GM21825 (cell line): Measurements from ENCODE around the gene NXNL1.
"Not testable (repeated sequence)": the region's sequence is repeated elsewhere in the genome, so short reads cannot be mapped to it uniquely, and the experiment has no call there.

Experiments
- ATAC-seq: cut with Tn5 transposase; IDR thresholded peaks from one replicate; pipeline ENCODE4 v1.9.1; 2021; ENCODE audit warnings: mild to moderate bottlenecking, moderate library complexity; ENCODE audit not compliant: unreplicated experiment

The NXNL1 gene

GRCh38 chr19:17460372-17461230, at the start of gene NXNL1:
Gene NXNL1 (minus strand): TSS chr19:17460926. CDS start chr19:17460869, 57 bp downstream.
- no peak for ATAC-seq

GRCh38 chr19:17508558-17508933, 47.8 kb upstream of the NXNL1 start:
- not testable (repeated sequence) for ATAC-seq

GRCh38 chr19:17506745-17507144, 46.0 kb upstream of the NXNL1 start:
- ATAC-seq: no peak

- ATAC-seq: no peak
Observed at GRCh38 chr19:17505223-17505622, 44.5 kb upstream of the NXNL1 start.

GRCh38 chr19:17504456-17504855, 43.7 kb upstream of the NXNL1 start:
- ATAC-seq: no peak

- no peak for ATAC-seq
Observed at GRCh38 chr19:17504030-17504429, 43.3 kb upstream of the NXNL1 start.

- ATAC-seq: no peak
Observed at GRCh38 chr19:17503240-17503639, 42.5 kb upstream of the NXNL1 start.

- ATAC-seq: no peak
Observed at GRCh38 chr19:17500447-17501198, 39.9 kb upstream of the NXNL1 start.

GRCh38 chr19:17499648-17500446, 39.1 kb upstream of the NXNL1 start:
- ATAC-seq: no peak

- ATAC-seq: not testable (repeated sequence)
Observed at GRCh38 chr19:17499025-17499424, 38.3 kb upstream of the NXNL1 start.

- ATAC-seq: no peak
Observed at GRCh38 chr19:17497149-17497798, 36.5 kb upstream of the NXNL1 start.

- peak; percentile 78 for ATAC-seq
Observed at GRCh38 chr19:17496337-17496997, 35.7 kb upstream of the NXNL1 start.

GRCh38 chr19:17495639-17496296, 35.0 kb upstream of the NXNL1 start:
- ATAC-seq: peak; percentile 15

GRCh38 chr19:17491287-17491686, 30.6 kb upstream of the NXNL1 start:
- ATAC-seq: no peak

- ATAC-seq: no peak
Observed at GRCh38 chr19:17490411-17490810, 29.7 kb upstream of the NXNL1 start.

GRCh38 chr19:17489392-17490030, 28.8 kb upstream of the NXNL1 start:
- no peak for ATAC-seq

GRCh38 chr19:17488593-17489391, 28.1 kb upstream of the NXNL1 start:
- ATAC-seq: peak; percentile 43
